Hindlimb muscle (tissue), 1 donor: Measurements from ENCODE around the gene RNF8. TPM values are rescaled to one million over a fixed set of nuclear protein-coding genes. Genes with fewer than 3 reads are reported as not detected.

Experiments
- DNase-seq: peaks from one replicate; pipeline ENCODE4 v3.0.0-alpha.2; 2013
- polyA plus RNA-seq: library from polyadenylated mRNA; unstranded; fragments of 120-200 nt; gene quantifications from one replicate; pipeline ENCODE4 v1.2.1, GENCODE V29; 2013; ENCODE audit not compliant: insufficient read length

Gene RNF8
- polyA plus RNA-seq, 1 donor = 14.7 TPM

GRCh38 chr6:37362101-37362828 lies 8.5 kb downstream of the RNF8 start:
- no peak for DNase-seq

- DNase-seq = no peak
Observed at GRCh38 chr6:37365791-37366190, 12.0 kb downstream of the RNF8 start.

- DNase-seq = no peak
Observed at GRCh38 chr6:37366910-37367309, 13.1 kb downstream of the RNF8 start.

GRCh38 chr6:37368961-37369320 lies 15.2 kb downstream of the RNF8 start:
- DNase-seq = no peak

- DNase-seq = no peak
Observed at GRCh38 chr6:37369321-37370201, 15.8 kb downstream of the RNF8 start.

- DNase-seq = no peak
Observed at GRCh38 chr6:37371154-37372083, 17.6 kb downstream of the RNF8 start.

- no peak for DNase-seq
Observed at GRCh38 chr6:37372116-37372515, 18.3 kb downstream of the RNF8 start.

- no peak for DNase-seq
Observed at GRCh38 chr6:37373822-37374471, 20.2 kb downstream of the RNF8 start.

- DNase-seq = no peak
Observed at GRCh38 chr6:37375376-37375775, 21.6 kb downstream of the RNF8 start.

GRCh38 chr6:37376078-37376743 lies 22.4 kb downstream of the RNF8 start:
- DNase-seq = no peak

- DNase-seq = no peak
Observed at GRCh38 chr6:37381579-37381978, 27.8 kb downstream of the RNF8 start.

- DNase-seq = no peak
Observed at GRCh38 chr6:37382994-37383765, 29.4 kb downstream of the RNF8 start.

- no peak for DNase-seq
Observed at GRCh38 chr6:37388578-37388977, 34.8 kb downstream of the RNF8 start.

GRCh38 chr6:37389857-37390256 lies 36.1 kb downstream of the RNF8 start:
- no peak for DNase-seq

GRCh38 chr6:37391120-37391519 lies 37.3 kb downstream of the RNF8 start:
- DNase-seq = no peak

GRCh38 chr6:37392821-37393220 lies 39.0 kb downstream of the RNF8 start:
- no peak for DNase-seq

- DNase-seq = no peak
Observed at GRCh38 chr6:37393381-37393929, 39.7 kb downstream of the RNF8 start.

GRCh38 chr6:37396571-37397180 lies 42.9 kb downstream of the RNF8 start:
- DNase-seq = no peak

GRCh38 chr6:37399131-37399530 lies 45.3 kb downstream of the RNF8 start:
- no peak for DNase-seq
